ENCODE data around the gene NATD1. TPM values are rescaled to one million over a fixed set of nuclear protein-coding genes. Genes with fewer than 3 reads are reported as not detected.
A peak's percentile ranks its signal among the peaks of the same experiment; 100 is the strongest.

The NATD1 gene
- total and polyA plus RNA-seq, 9 of the 15 experiments (the other 6 are each of a cell fraction or from before 2014, with no cell fraction given): 0.24 to 5.4 (median 1.6) TPM

DNA sequence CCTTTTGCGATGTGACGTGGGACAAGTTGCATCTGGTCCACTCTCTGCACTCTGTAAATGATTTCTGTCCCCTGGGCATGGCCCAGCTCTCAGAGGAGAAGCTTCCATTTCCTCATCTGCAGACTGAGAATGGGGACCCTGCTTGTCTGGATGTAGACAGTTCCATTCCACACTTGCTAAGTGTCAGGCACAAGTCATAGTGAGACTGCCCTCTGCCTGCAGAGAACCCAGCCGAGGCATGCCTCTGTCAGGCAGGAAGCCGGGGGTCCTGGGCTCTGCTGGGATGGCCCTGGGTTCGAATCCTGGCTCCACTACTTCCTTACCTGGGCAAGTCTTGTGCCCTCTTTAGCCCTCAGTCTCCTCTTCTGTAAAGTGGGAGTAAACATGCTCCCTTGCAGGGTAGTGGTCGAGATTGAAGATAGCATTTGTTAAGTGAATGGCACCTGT, 35.4 kb upstream of the NATD1 start:
- no peak overlapping the region for H3K9ac ChIP-seq (ENCODE audit: insufficient read depth in 1 of 2, low read depth in 2 of 2, low read length in 2 of 2)
- no peaks in the 10 kb centered on the region for H3K9me1 ChIP-seq (ENCODE audit: control insufficient read depth, insufficient read depth, low read length)
- CTCF ChIA-PET (ENCODE audit: low intra/inter-chr PET ratio): no interaction called here
- H3K4me3 ChIP-seq: no peak overlapping the region
- H3K79me2 ChIP-seq (ENCODE audit: control insufficient read depth, insufficient read depth, low read length): peaks cover 41% of the 10 kb centered on the region
- no peak for FAIRE-seq
- H4K20me1 ChIP-seq (replicated peaks; ENCODE audit: control insufficient read depth, insufficient read depth, low read length): no peaks in the 10 kb centered on the region; the same call in 1 of the 2 replicates
- WGBS (ENCODE audit: insufficient coverage, low coverage, missing lambda C conversion rate): 78% methylated on average over 6 of the region's 6 CpGs
- H3K27ac ChIP-seq (ENCODE audit: extremely low read depth, low read depth, low read length): no peak overlapping the region
- no peak for ATAC-seq
- H2AFZ ChIP-seq (ENCODE audit: low read depth, low read length): no peak overlapping the region
- POLR2A ChIA-PET: interaction anchor here (0.8 kb wide), 2 partner anchors 11 to 189 kb away, joined by 3 read pairs; no protein-coding TSS in a partner anchor
- in situ Hi-C loops (cut with MboI) (loop anchor here (25.0 kb wide), 1 partner anchor 774 kb away; no protein-coding TSS in a partner anchor), intact Hi-C loops (cut with micrococcal nuclease) (no loop called here)
- no peaks in the 10 kb centered on the region for H3K36me3 ChIP-seq (ENCODE audit: control insufficient read depth, insufficient read depth, low read length)
- no peak overlapping the region for H3K4me2 ChIP-seq (ENCODE audit: insufficient read depth, low read length)
- H3K9me3 ChIP-seq (replicated peaks; ENCODE audit: control insufficient read depth, insufficient read depth, low read depth, low read length): no peaks in the 10 kb centered on the region
- TF ChIP-seq RFX1 (IDR thresholded peaks at IDR 0.05): no peak
- TF ChIP-seq BCOR (IDR thresholded peaks at IDR 0.05): 0 out of 2 replicates have a peak, but pooled peaks have one; percentile 11
- DNase-seq (ENCODE audit: extremely low read depth in 1 of 4, low spot score in 3 of 4): no peak
- H3K27me3 ChIP-seq (ENCODE audit: control insufficient read depth in 2 of 2, insufficient read depth in 2 of 2, low read length in 2 of 2): no peaks in the 10 kb centered on the region
- H3K4me1 ChIP-seq (replicated peaks in 1 of 2; ENCODE audit: control insufficient read depth in 2 of 2, insufficient read depth in 2 of 2, low read length in 2 of 2): peaks cover 14 to 71% of the 10 kb centered on the region in 2 experiments; a peak in 4 of 5 replicates
- BruUV-seq (replicated peaks): no TSS peak

DNA sequence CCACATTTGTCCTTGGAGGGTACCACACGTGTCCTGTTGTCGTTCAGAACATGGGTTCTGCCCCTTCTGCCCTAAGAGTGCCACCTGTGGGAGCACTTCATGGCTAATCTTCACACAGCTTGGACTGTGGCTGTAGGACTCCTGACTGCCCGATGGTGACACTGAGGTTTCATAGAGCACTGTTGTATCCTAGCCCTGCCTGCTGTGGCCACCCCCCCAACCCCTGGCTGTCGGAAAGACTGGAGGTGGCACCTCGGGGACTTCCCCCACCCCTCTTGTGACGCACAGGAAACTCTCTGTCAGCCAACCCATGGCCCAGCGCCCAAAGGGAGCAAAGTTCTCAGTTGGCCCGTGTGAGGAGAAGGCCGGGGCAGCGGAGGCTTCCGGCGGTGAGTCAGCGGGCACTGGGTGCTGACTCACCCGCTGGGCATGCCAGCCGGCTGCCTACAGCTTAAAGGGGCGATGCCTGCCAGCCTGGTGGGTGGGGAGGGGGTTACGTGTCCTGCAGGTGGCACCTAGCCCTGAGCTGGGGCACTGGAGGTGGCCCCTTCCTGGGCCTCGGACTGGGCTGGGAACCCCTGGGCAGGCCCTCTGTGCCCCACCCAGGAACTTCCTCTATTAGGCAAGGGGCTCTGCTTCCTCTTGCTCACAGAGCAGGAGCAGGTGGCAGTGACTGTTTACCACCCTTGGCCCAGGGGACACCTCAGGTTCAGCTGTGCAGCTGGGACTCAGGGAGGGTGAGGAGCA, 34.7 kb upstream of the NATD1 start:
- H3K27ac ChIP-seq (ENCODE audit: extremely low read depth, low read depth, low read length): no peak overlapping the region
- H4K20me1 ChIP-seq (replicated peaks; ENCODE audit: control insufficient read depth, insufficient read depth, low read length): no peaks in the 10 kb centered on the region; the same call in 1 of the 2 replicates
- in situ Hi-C loops (cut with MboI) (loop anchor here (25.0 kb wide), 1 partner anchor 774 kb away; no protein-coding TSS in a partner anchor), intact Hi-C loops (cut with micrococcal nuclease) (no loop called here)
- H3K4me3 ChIP-seq: no peak overlapping the region
- no peak overlapping the region for H3K4me2 ChIP-seq (ENCODE audit: insufficient read depth, low read length)
- no TSS peak for BruUV-seq (replicated peaks)
- no peaks in the 10 kb centered on the region for H3K27me3 ChIP-seq (ENCODE audit: control insufficient read depth in 2 of 2, insufficient read depth in 2 of 2, low read length in 2 of 2)
- ChIA-PET POLR2A (interaction anchor here (0.8 kb wide), 2 partner anchors 12 to 189 kb away, joined by 3 read pairs; no protein-coding TSS in a partner anchor), CTCF (ENCODE audit: low intra/inter-chr PET ratio) (no interaction called here)
- H3K79me2 ChIP-seq (ENCODE audit: control insufficient read depth, insufficient read depth, low read length): peaks cover 41% of the 10 kb centered on the region
- H2AFZ ChIP-seq (ENCODE audit: low read depth, low read length): no peak overlapping the region
- DNase-seq (ENCODE audit: extremely low read depth in 1 of 4, low spot score in 3 of 4) (no peak), FAIRE-seq (no peak), ATAC-seq (no peak)
- 92% methylated on average over 6 of the region's 18 CpGs for WGBS (ENCODE audit: insufficient coverage, low coverage, missing lambda C conversion rate)
- H3K9me3 ChIP-seq (replicated peaks; ENCODE audit: control insufficient read depth, insufficient read depth, low read depth, low read length): no peaks in the 10 kb centered on the region
- TF ChIP-seq NCOR1 (IDR thresholded peaks at IDR 0.05): no peak
- TF ChIP-seq, protein P1, sequence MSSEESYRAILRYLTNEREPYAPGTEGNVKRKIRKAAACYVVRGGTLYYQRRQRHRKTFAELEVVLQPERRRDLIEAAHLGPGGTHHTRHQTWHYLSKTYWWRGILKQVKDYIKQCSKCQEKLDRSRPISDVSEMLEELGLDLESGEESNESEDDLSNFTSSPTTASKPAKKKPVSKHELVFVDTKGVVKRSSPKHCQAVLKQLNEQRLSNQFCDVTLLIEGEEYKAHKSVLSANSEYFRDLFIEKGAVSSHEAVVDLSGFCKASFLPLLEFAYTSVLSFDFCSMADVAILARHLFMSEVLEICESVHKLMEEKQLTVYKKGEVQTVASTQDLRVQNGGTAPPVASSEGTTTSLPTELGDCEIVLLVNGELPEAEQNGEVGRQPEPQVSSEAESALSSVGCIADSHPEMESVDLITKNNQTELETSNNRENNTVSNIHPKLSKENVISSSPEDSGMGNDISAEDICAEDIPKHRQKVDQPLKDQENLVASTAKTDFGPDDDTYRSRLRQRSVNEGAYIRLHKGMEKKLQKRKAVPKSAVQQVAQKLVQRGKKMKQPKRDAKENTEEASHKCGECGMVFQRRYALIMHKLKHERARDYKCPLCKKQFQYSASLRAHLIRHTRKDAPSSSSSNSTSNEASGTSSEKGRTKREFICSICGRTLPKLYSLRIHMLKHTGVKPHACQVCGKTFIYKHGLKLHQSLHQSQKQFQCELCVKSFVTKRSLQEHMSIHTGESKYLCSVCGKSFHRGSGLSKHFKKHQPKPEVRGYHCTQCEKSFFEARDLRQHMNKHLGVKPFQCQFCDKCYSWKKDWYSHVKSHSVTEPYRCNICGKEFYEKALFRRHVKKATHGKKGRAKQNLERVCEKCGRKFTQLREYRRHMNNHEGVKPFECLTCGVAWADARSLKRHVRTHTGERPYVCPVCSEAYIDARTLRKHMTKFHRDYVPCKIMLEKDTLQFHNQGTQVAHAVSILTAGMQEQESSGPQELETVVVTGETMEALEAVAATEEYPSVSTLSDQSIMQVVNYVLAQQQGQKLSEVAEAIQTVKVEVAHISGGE (CRISPR knock-in tag; IDR thresholded peaks at IDR 0.05): peak in 1 of 3 experiments; percentile 58; a peak in 1 of 6 replicates
- TF ChIP-seq NFE2L1 (tag; IDR thresholded peaks at IDR 0.05; ENCODE audit: borderline replicate concordance, low read depth): no peak
- no peak overlapping the region for H3K9ac ChIP-seq (ENCODE audit: insufficient read depth in 1 of 2, low read depth in 2 of 2, low read length in 2 of 2)
- H3K36me3 ChIP-seq (ENCODE audit: control insufficient read depth, insufficient read depth, low read length): no peaks in the 10 kb centered on the region
- peaks cover 14 to 68% of the 10 kb centered on the region in 2 experiments; a peak in 4 of 5 replicates for H3K4me1 ChIP-seq (replicated peaks in 1 of 2; ENCODE audit: control insufficient read depth in 2 of 2, insufficient read depth in 2 of 2, low read length in 2 of 2)
- no peaks in the 10 kb centered on the region for H3K9me1 ChIP-seq (ENCODE audit: control insufficient read depth, insufficient read depth, low read length)

Measured in K562 (cell line).